Lung (tissue), 12 donors: ENCODE data around the gene GALNT9. TPM values are rescaled to one million over a fixed set of nuclear protein-coding genes. Genes with fewer than 3 reads are reported as not detected.

Experiments used
- ATAC-seq: fragments of 200-7000 bp; cut with Tn5 transposase; one replicate; pipeline ENCODE4 v1.9.1; 2020; ENCODE audit warnings: moderate number of reproducible peaks; ENCODE audit not compliant: insufficient read depth, low FRiP score
- DNase-seq, 3 donors: peaks; one replicate each; pipeline ENCODE4 v3.0.0-alpha.2; 2013 to 2017
- H3K27ac ChIP-seq, 2 donors: one replicate each; pipeline ENCODE4 v1.5.1; 2013; ENCODE audit warnings: mild to moderate bottlenecking in 2 of 2, moderate library complexity in 2 of 2, control low read depth in 1 of 2, inconsistent platforms in 1 of 2, low read depth in 1 of 2, low read length in 1 of 2
- H3K27me3 ChIP-seq, 3 donors: one replicate each; pipeline ENCODE4 v1.5.1; 2013; ENCODE audit warnings: low read length in 2 of 3; ENCODE audit not compliant: control insufficient read depth in 3 of 3, insufficient read depth in 3 of 3
- H3K36me3 ChIP-seq, 4 donors: one replicate each; pipeline ENCODE4 v1.5.1; 2013; ENCODE audit warnings: low read length in 4 of 4, mild to moderate bottlenecking in 1 of 4, moderate library complexity in 1 of 4; ENCODE audit not compliant: control insufficient read depth in 4 of 4, insufficient read depth in 4 of 4
- H3K4me1 ChIP-seq, 5 donors: one replicate each; pipeline ENCODE4 v1.5.1; 2013; ENCODE audit warnings: low read length in 5 of 5, mild to moderate bottlenecking in 2 of 5, moderate library complexity in 1 of 5; ENCODE audit not compliant: control insufficient read depth in 5 of 5, insufficient read depth in 5 of 5
- H3K4me3 ChIP-seq: one replicate; pipeline ENCODE4 v1.5.1; 2013; ENCODE audit warnings: mild to moderate bottlenecking, control low read depth, moderate library complexity
- H3K9ac ChIP-seq, 2 donors: one replicate each; pipeline ENCODE4 v1.5.1; 2013; ENCODE audit warnings: low read length in 2 of 2, control low read depth in 1 of 2; ENCODE audit not compliant: insufficient read depth in 1 of 2
- H3K9me3 ChIP-seq, 4 donors: one replicate each; pipeline ENCODE4 v1.5.1; 2013; ENCODE audit warnings: low read length in 3 of 4, mild to moderate bottlenecking in 1 of 4, moderate library complexity in 1 of 4; ENCODE audit not compliant: control insufficient read depth in 4 of 4, insufficient read depth in 3 of 4
- CTCF ChIP-seq: IDR thresholded peaks from 2 replicates; pipeline ENCODE4 v1.5.1; 2012; ENCODE audit warnings: mild to moderate bottlenecking; ENCODE audit errors: control extremely low read depth, extremely low read depth
- WGBS, 2 donors: extraction: QIAGEN DNeasy Blood & Tissue Kit; methylation state at CpG; one replicate each; pipeline ENCODE4 v1.1.7; 2013; 5-methylcytosine and 5-hydroxymethylcytosine counted together
- polyA plus RNA-seq, 2 donors: library from polyadenylated mRNA; stranded (reverse); fragments of 200-250 nt; gene quantifications; one replicate each; pipeline ENCODE4 v1.2.1, GENCODE V29; 2013
- total RNA-seq, 2 donors: library from RNA; depleted of rRNA in 1 of 2; stranded (reverse); fragments of >200 nt in 1 of 2; gene quantifications; one replicate each; pipeline ENCODE4 v1.2.1, GENCODE V29; 2014 to 2021
- donor health status: control.
- donor health status: control.
- donor health status: Bipolar disorder and iron deficiency.
- donor health status: healthy.
- donor health status: DM: yes; HTN: yes; CAD: no.

Gene GALNT9
- total and polyA plus RNA-seq, 4 donors = 0.13 to 1.7 (median 0.79) TPM

GRCh38 chr12:132176385-132176919, 152.9 kb downstream of the GALNT9 start:
- no peak for DNase-seq
- peaks cover 0 to 34% (median 0%) of the 10 kb centered on the region in 3 donors for H3K27me3 ChIP-seq

GRCh38 chr12:132175496-132176384, 153.6 kb downstream of the GALNT9 start:
- no peaks in the 10 kb centered on the region for H3K4me1 ChIP-seq
- H3K27ac ChIP-seq = no peak overlapping the region
- H3K4me3 ChIP-seq = no peak overlapping the region
- WGBS, 2 donors = 71 to 80% methylated on average over 35 of the region's 35 CpGs
- DNase-seq (no peak), ATAC-seq (no peak)
- peaks cover 0 to 2% (median 0%) of the 10 kb centered on the region in 4 donors for H3K9me3 ChIP-seq
- peaks cover 0 to 36% (median 0%) of the 10 kb centered on the region in 3 donors for H3K27me3 ChIP-seq
- H3K9ac ChIP-seq = no peak overlapping the region
- no peak for TF ChIP-seq CTCF
- no peaks in the 10 kb centered on the region for H3K36me3 ChIP-seq

More at GRCh38 chr12:132176385-132176919, 152.9 kb downstream of the GALNT9 start:
- ATAC-seq = no peak
- Histone ChIP-seq H3K9ac (no peak overlapping the region), H3K27ac (no peak overlapping the region), H3K36me3 (no peaks in the 10 kb centered on the region), H3K4me1 (no peaks in the 10 kb centered on the region), H3K4me3 (no peak overlapping the region), H3K9me3 (peaks cover 0 to 6% (median 0%) of the 10 kb centered on the region in 4 donors)
- no peak for TF ChIP-seq CTCF
- 65 to 71% methylated on average over 19 of the region's 19 CpGs for whole genome bisulfite sequencing, 2 donors

- Histone ChIP-seq H3K27ac (no peak overlapping the region), H3K27me3 (peaks cover 0 to 36% (median 0%) of the 10 kb centered on the region in 3 donors), H3K9me3 (no peaks in the 10 kb centered on the region), H3K36me3 (no peaks in the 10 kb centered on the region), H3K9ac (no peak overlapping the region), H3K4me3 (no peak overlapping the region), H3K4me1 (peaks cover 0 to 1% (median 0%) of the 10 kb centered on the region in 5 donors)
- TF ChIP-seq CTCF = no peak
- WGBS, 2 donors = 62 to 70% methylated on average over 25 of the region's 25 CpGs
- no peak for DNase-seq
- no peak for ATAC-seq
These were observed 154.4 kb downstream of the GALNT9 start for GRCh38 chr12:132174839-132175490.
